Measurements from ENCODE around the gene TEDC1.

Gene TEDC1

GRCh38 chr14:105480807-105481801 is 9.9 kb upstream of the TEDC1 start:
- peak overlapping the region; percentile 62; the same call in 1 of the 2 replicates for H3K27ac ChIP-seq (ENCODE audit: extremely low read depth, low read depth, low read length)
- no peaks in the 10 kb centered on the region for H3K36me3 ChIP-seq (ENCODE audit: control insufficient read depth in 2 of 2, insufficient read depth in 1 of 2, low read length in 2 of 2)
- ChIA-PET CTCF (interaction anchor here (0.6 to 2.9 kb wide), 33 partner anchors 10 to 873 kb away, joined by 3 to 83 read pairs (median 4); partner anchors contain the start of gene TEDC1), POLR2A (interaction anchor here (0.5 to 1.7 kb wide), 8 partner anchors 8 to 85 kb away, joined by 3 to 19 read pairs (median 4); no protein-coding TSS in a partner anchor)
- H3K4me3 ChIP-seq (ENCODE audit: low read depth, low read length) = peak overlapping the region; percentile 32
- H3K9me3 ChIP-seq (ENCODE audit: control insufficient read depth, insufficient read depth, low read depth, low read length) = no peaks in the 10 kb centered on the region
- peaks cover 5% of the 10 kb centered on the region for H3K4me1 ChIP-seq (ENCODE audit: control insufficient read depth, insufficient read depth, low read length)
- no peak for TF ChIP-seq ZNF157 (tag by site-specific recombination; IDR thresholded peaks at IDR 0.05)
- peak; percentile 44 for TF ChIP-seq ZBTB26 (tag by site-specific recombination; optimal IDR thresholded peaks at IDR 0.05)
- TF ChIP-seq GLI4 (tag by site-specific recombination; IDR thresholded peaks at IDR 0.05) = no peak
- no peak for TF ChIP-seq MEIS1 (CRISPR knock-in tag; IDR thresholded peaks at IDR 0.05; ENCODE audit: borderline replicate concordance)
- no peak for TF ChIP-seq ZNF837 (tag by site-specific recombination; IDR thresholded peaks at IDR 0.05)
- TF ChIP-seq BCL6B (tag by site-specific recombination; IDR thresholded peaks at IDR 0.05) = no peak
- TF ChIP-seq ZNF184 (tag by site-specific recombination; IDR thresholded peaks at IDR 0.05) = no peak
- TF ChIP-seq ZNF785 (tag by site-specific recombination; IDR thresholded peaks at IDR 0.05) = peak; percentile 20; the same call in 1 of the 2 replicates
- TF ChIP-seq HOXC10 (CRISPR knock-in tag; IDR thresholded peaks at IDR 0.05) = no peak
- 0 out of 2 replicates have a peak, but pooled peaks have one; percentile 34 for TF ChIP-seq MZF1 (tag by site-specific recombination; IDR thresholded peaks at IDR 0.05; ENCODE audit: borderline replicate concordance)
- no peak for TF ChIP-seq ZNF175 (tag by site-specific recombination; IDR thresholded peaks at IDR 0.05)
- TF ChIP-seq ZNF324 (tag by site-specific recombination; IDR thresholded peaks at IDR 0.05) = peak; percentile 74; the same call in 1 of the 2 replicates
- TF ChIP-seq ZNF19 (tag by site-specific recombination; IDR thresholded peaks at IDR 0.05; ENCODE audit: low read depth) = no peak
- no peak for TF ChIP-seq ZNF645 (tag by site-specific recombination; IDR thresholded peaks at IDR 0.05)
- peak; percentile 62 for TF ChIP-seq EGR2 (tag by site-specific recombination; IDR thresholded peaks at IDR 0.05; ENCODE audit: low read depth)
- no peak for TF ChIP-seq ZNF169 (tag by site-specific recombination; IDR thresholded peaks at IDR 0.05)
- peak; percentile 71; the same call in 1 of the 2 replicates for TF ChIP-seq ZNF660 (tag by site-specific recombination; IDR thresholded peaks at IDR 0.05)
- TF ChIP-seq ZNF416 (tag by site-specific recombination; IDR thresholded peaks at IDR 0.05) = no peak
- peak; percentile 52 for TF ChIP-seq SP3 (tag by site-specific recombination; IDR thresholded peaks at IDR 0.05)
- peak; percentile 39; the same call in 1 of the 2 replicates for TF ChIP-seq KLF10 (tag by site-specific recombination; IDR thresholded peaks at IDR 0.05)
- TF ChIP-seq ZNF155 (tag by site-specific recombination; IDR thresholded peaks at IDR 0.05) = no peak
- TF ChIP-seq ZNF473 (tag by site-specific recombination; IDR thresholded peaks at IDR 0.05) = no peak
- TF ChIP-seq ZNF202 (tag by site-specific recombination; IDR thresholded peaks at IDR 0.05; ENCODE audit: borderline replicate concordance) = no peak
- no peak for TF ChIP-seq ZNF211 (tag by site-specific recombination; IDR thresholded peaks at IDR 0.05; ENCODE audit: low read depth)
- TF ChIP-seq ZNF174 (tag by site-specific recombination; IDR thresholded peaks at IDR 0.05) = no peak
- TF ChIP-seq ZSCAN18 (tag by site-specific recombination; IDR thresholded peaks at IDR 0.05) = no peak
- TF ChIP-seq KLF1 (tag by site-specific recombination; IDR thresholded peaks at IDR 0.05) = peak; percentile 31
- TF ChIP-seq ZNF664 (tag by site-specific recombination; IDR thresholded peaks at IDR 0.05) = no peak
- TF ChIP-seq FEZF1 (tag by site-specific recombination; IDR thresholded peaks at IDR 0.05) = no peak; the same call in 1 of the 2 replicates
- peak; percentile 10; the same call in 1 of the 2 replicates for TF ChIP-seq ZNF623 (tag by site-specific recombination; IDR thresholded peaks at IDR 0.05)
- TF ChIP-seq ZBTB44 (tag by site-specific recombination; IDR thresholded peaks at IDR 0.05) = no peak
